Measurements from ENCODE around the gene ABO.
"Not testable (repeated sequence)": the region's sequence is repeated elsewhere in the genome, so short reads cannot be mapped to it uniquely, and the experiment has no call there.

Gene ABO

DNA sequence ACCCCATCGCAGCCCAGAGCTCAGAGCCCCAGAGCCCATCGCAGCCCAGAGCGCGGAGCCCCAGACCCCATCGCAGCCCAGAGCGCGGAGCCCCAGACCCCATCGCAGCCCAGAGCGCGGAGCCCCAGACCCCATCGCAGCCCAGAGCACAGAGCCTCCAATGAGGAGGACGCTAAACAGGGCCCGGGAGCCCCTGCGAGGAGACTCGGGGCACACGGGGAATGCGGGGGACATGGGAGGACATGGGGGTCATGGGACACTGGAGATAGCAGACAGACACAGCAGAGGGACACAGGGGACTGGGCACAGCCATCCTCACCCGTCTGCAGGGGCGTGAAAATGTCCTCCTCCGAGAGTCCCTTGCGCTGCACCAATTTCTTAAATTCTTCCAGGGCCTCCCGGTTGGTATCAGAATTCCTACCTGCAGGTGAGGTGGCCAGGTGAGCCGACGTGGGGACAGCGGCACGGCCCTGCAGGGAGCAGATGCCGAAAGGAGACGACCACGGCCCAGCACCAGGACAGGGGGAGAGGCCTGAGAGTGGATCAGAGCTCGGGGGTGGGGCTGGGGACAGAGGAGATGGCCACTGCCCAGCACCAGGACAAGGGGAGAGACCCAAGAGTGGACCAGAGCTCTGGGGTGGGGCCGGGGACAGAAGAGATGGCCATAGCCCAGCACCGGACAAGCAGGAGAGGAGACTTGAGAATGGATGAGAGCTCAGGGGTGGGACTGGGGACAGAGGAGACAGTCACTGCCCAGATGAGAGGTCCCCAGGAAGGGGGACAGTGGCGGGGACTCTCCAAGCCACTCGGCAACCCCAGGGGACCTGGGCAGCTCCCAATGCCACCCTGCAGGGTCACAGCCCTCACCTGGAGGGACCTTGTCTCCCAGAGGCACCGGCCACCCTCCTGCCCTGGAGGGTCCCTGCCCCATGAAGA, 68.7 kb downstream of the ABO start:
- no peak for DNase-seq (ENCODE audit: low read depth, low spot score)

DNA sequence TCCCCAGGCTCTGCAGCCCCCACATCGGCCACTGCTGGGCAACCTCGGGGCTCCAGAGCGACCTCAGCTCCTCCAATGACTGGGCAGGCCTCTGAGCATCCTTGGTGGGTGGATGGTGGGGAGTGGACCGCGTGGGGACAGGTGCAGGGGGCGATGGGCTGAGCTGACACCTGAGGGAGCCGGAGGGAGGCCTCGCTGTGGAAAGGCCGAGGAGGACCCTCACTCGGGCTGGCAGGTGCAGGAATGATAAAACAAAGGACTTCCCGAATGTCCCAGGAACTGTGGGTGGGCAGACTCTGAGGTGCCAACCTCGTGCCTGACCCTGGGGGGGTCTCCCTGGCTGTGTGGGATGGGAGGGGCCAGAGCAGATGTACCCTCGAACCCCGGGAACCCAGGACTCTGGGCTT, 69.5 kb downstream of the ABO start:
- not testable (repeated sequence) for DNase-seq (ENCODE audit: low read depth, low spot score)
